ENCODE results near the gene RREB1.

Gene RREB1

GRCh38 chr6:7296602-7297001 is 188.8 kb downstream of the RREB1 start:
- DNase-seq (ENCODE audit: low read depth) = no peak

- no peak for DNase-seq (ENCODE audit: low read depth)
Observed at GRCh38 chr6:7298113-7298512, 190.4 kb downstream of the RREB1 start.

- no peak for DNase-seq (ENCODE audit: low read depth)
Observed at GRCh38 chr6:7300926-7301325, 193.2 kb downstream of the RREB1 start.

All from activated T-helper 1 cell treated with Interleukin-2 at 50 U/mL for 16 hours (primary cell).